Right forelimb (tissue), 1 donor: ENCODE results near the gene WBP11.
"Not testable (repeated sequence)": the region's sequence is repeated elsewhere in the genome, so short reads cannot be mapped to it uniquely, and the experiment has no call there.

Source experiments
- DNase-seq: peaks from one replicate; pipeline ENCODE4 v3.0.0-alpha.2; 2018

WBP11 gene

DNA sequence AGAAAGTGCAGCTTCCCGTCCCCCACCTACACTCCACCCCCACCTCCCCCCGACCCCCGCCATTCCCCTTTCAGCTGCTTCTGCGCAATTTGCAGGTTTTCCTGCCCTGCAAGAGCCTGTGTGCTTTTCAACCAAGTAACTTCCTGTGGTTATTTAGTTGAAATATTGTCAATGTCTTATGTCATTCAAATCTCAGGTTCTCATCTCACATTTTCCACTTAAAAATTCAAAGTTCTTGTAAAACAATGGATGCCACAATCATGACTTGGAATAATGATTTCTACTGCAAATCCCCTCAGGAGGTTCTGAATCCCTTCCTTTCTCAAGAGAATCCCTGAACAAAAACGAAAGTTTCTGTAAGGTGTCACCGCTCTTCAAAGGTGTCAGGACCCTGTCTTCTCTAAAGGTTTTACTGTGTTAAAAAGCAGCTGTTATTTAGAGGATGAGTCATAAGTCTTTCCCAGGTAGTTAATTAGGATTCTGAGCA, 31.6 kb downstream of the WBP11 start:
- DNase-seq, result peak; percentile 53

GRCh38 chr12:14770496-14771461, 32.5 kb downstream of the WBP11 start:
- DNase-seq, result peak; percentile 95

DNA sequence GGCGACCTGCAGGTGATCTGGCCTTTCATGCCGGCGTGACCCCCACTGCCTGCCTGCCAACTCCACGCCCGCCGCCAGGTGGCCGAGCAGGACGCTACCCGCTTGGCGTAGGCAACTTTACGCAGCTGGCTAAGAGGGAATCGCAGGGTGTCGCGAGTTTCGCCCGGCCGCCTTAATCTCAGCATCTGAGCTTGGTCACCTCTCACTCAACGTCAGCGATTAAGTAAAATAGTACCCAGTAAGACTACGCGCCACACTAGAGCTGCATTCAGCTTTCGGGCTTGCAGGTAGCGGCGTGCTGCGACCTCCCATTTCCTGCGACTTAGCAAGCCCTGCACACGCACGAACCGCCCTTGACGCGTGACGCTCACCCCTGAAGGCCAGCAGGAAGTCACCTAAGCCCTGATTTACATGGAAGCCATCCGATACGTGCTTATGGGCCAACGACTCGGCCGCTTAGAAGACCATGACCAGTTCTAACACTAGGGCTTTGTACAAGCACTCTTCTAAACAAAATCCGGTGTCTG, 33.2 kb downstream of the WBP11 start:
- DNase-seq, result peak; percentile 88

DNA sequence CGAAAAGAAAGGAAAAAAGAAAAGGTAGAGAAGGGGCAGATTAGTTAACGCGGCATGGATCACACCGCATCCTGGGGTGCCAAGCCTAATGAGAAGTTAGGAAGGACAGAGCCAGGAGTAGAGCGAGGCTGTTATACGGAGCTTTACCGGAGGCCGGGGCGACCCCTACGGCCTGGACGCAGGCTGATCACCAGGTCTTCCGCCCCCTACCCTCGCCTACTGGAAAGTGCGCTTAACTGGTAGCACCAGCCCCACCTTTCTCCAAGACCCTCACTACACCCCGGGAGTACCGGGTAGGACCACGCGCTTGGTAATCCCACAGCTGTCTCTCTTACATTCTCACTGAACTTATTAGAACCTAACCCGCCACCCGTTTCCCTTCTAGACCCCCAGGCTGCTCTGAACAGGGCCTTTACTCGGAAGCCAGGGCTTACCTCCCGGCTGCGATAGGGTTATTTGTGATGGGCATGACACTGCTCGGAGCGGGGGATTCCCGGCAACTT, 33.8 kb downstream of the WBP11 start:
- DNase-seq, result no peak

DNA sequence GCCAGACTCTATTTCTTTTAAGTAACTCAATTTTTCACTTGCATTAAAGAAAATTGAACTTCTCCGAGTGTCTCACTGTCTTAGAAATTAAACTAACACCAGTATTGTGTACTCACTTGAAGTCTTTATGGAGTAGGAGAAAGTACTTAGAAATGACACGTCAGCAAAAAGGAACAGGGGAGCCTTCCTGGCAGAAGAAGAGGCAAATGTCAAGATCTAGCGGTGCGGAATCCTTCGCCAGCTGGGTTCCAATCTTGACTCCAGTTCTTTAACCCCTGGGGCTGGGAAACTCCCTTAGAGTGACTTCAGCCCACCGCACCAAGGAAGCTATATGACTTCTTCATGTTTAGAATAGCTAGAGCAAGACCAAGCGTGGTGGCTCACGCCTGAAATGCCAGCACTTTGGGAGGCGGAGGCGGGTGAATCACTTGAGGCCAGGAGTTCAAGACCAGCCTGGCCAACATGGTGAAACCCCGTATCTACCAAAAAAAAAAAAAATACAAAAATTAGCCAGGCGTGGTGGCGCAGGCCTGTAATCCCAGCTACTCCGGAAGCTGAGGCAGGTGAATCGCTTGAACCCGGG, 34.4 kb downstream of the WBP11 start:
- no peak for DNase-seq

- DNase-seq, result no peak
Observed at GRCh38 chr12:14767617-14768016, 35.7 kb downstream of the WBP11 start.

DNA sequence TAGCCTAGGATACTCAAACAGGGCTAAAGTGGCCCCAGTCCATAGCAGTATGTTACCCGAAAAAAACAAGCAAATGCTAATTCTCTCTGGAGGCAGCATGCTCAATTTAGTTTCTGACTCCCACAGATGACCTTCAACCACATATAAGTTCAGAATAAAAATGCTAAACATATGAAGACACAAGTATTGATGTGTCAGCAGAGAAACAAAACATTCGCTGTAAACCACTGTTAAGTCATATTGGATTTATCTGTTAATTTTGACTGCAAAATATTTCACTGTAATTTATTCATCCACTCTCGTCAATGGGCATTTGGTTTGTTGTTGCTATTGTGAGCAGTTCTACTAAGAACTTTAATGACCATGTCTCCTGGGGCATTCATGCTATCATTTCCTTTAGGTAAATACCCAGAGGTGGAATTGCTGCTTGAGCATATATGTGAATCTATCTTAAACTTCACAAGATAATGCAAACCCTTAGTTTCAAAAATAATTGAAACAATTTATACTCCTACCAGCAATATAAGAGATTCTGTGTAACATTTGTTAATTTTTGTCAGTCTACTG, 36.5 kb downstream of the WBP11 start:
- no peak for DNase-seq

GRCh38 chr12:14766020-14766419, 37.3 kb downstream of the WBP11 start:
- not testable (repeated sequence) for DNase-seq

GRCh38 chr12:14765398-14765797, 37.9 kb downstream of the WBP11 start:
- DNase-seq, result no peak

GRCh38 chr12:14759711-14760280, 43.5 kb downstream of the WBP11 start:
- DNase-seq, result not testable (repeated sequence)

DNA sequence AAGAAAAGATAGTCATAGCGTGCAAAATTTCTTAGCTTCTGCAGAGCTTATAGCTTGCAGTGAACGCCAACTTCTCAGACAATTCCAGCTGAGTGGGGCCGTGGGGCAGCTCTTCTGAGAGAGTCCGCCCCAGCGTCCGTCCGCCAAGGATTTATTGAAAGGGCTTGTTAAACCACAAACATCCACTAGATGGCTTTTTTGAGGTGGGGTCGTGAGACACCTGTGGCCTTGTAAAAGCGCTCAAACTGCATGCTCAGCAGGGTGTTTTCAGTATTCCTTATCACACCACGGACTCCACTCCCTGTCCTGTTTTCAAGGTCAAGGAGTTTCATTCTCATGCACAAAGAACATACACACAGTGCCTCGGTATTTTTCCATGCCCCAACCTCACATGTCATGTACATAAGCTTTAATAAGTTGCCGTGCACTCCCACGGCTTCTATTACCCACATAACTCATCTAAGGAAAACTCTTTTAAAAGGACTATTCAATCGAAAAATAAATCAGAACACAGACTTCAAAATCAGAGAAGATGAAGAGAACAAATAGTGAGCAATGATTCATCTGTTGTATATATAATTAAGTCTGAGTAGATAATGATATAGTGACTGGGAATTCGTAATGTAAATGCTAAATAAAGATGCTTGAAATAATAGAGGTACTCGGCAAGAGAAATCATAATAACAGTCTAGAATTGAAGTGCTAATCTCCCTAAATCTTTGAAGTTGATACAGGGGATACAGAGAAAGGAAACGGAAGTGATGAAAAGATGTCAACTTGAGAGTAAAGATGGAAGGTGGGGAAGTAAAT, 46.7 kb downstream of the WBP11 start:
- DNase-seq, result no peak

DNA sequence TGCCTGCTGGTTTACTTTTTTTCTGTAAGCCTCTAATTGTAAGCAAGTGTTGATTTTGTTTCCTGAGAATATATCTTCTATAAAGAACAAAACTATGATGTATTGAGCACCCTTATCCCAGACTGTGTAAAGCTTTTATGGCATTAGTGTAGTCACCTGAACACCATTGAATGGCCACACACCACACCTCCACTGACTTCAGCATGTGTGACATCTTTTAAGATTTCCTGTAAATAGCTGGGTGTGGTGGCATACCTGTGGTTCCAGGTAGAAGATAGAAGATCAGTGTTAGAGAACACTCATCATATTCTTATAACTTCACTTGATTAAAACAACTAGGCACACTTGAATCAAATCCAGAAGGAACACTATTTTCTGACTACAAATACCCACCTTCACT, 51.3 kb downstream of the WBP11 start:
- DNase-seq, result no peak

GRCh38 chr12:14743061-14743460, 60.2 kb downstream of the WBP11 start:
- no peak for DNase-seq

- DNase-seq, result no peak
Observed at GRCh38 chr12:14741942-14742341, 61.3 kb downstream of the WBP11 start.

DNA sequence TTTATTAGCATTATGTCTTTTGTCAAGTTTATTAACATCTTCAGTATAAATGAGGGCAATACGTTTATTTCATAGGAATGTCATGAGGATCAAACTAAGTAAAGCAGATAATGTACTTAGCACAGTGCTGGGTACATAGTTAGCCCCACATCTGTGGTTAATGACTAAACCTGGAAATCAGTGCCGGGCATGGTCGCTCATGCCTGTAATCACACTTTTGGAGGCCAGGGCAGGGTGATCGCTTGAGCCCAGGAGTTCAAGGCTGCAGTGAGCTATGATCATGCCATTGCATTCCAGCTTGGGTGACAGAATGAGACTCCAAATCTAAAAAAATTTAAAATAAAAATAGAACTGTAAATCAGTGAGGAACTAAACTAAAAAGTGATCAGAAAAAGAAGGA, 62.1 kb downstream of the WBP11 start:
- no peak for DNase-seq

GRCh38 chr12:14736441-14736840, 66.8 kb downstream of the WBP11 start:
- DNase-seq, result not testable (repeated sequence)
